ENCODE data around the gene INPPL1. TPM values are rescaled to one million over a fixed set of nuclear protein-coding genes. Genes with fewer than 3 reads are reported as not detected.

Gene INPPL1
- total and polyA plus RNA-seq, 10 of the 15 experiments (the other 5 are each of a cell fraction or from before 2014, with no cell fraction given): 0.47 to 116 (median 43.4) TPM

DNA sequence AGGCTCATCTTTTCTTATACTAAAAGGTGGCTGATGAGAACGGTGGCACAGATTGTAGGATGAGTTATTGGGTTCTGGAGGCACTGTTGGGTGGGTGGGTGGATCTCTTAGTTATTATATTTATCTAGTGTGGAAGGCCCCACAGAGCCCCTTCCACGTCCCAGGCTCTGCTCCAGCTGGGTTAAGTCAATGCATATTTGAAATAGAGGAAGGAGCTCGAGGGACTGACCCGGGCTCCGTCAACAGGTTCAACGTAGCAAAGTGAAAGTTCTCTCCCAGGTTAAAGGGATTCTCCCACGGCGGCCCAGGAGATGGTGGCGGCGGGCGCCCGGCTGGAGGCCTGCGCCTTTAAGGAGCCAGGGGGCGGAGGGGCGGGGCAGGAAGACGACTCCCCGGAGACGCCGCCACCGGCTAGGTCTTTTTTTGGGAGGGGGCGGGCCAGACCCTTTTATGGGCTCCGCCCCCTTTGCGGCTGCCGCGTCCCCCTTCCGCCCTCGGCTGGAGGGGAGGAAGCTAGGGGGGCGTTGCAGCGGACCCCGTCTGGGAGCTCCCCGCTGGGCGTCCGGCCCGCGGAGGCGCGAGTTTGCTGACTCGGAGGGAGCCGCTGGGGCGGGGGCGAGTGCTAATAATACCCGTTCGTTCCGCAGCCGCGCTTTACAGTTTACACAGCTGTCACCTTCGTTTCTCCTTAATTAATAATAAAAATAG lies 1.5 kb upstream of the INPPL1 start (continued):
- TF ChIP-seq CBX3 (IDR thresholded peaks at IDR 0.05; ENCODE audit: borderline replicate concordance, low read depth) (no peak), GABPA (IDR thresholded peaks at IDR 0.05; ENCODE audit: low read depth) (no peak), SMAD5 (IDR thresholded peaks at IDR 0.05; ENCODE audit: low read depth) (no peak), EGR1 (IDR thresholded peaks at IDR 0.05; ENCODE audit: borderline replicate concordance in 1 of 2, low read depth in 2 of 2, low read length in 2 of 2) (peak in 1 of 2 experiments; percentile 77; a peak in 2 of 3 replicates), DPF2 (IDR thresholded peaks at IDR 0.05) (no peak; the same call in 1 of the 2 replicates), TBL1XR1 (IDR thresholded peaks at IDR 0.05; ENCODE audit: low read depth, low read length) (no peak), IRF4 (IDR thresholded peaks at IDR 0.05; ENCODE audit: low read depth, low read length) (no peak), NKRF (conservative IDR thresholded peaks at IDR 0.05) (no peak; the same call in 1 of the 2 replicates), SPI1 (IDR thresholded peaks at IDR 0.05; ENCODE audit: borderline replicate concordance, insufficient read depth, low read depth, low read length) (peak; percentile 10; the same call in 1 of the 2 replicates), ESRRA (IDR thresholded peaks at IDR 0.05; ENCODE audit: low read length) (no peak), HCFC1 (IDR thresholded peaks at IDR 0.05; ENCODE audit: low read length) (0 out of 2 replicates have a peak, but pooled peaks have one; percentile 11), CTCF (IDR thresholded peaks at IDR 0.05 in 2 of 3, conservative IDR thresholded peaks at IDR 0.05 in 1 of 3; ENCODE audit: control insufficient read depth in 2 of 3, extremely low read depth in 1 of 3, insufficient read depth in 1 of 3, low read depth in 3 of 3, low read length in 3 of 3) (no peak), ZZZ3 (IDR thresholded peaks at IDR 0.05; ENCODE audit: control insufficient read depth, insufficient read length, low read depth) (no peak), NR2F1 (conservative IDR thresholded peaks at IDR 0.05) (no peak), STAT3 (IDR thresholded peaks at IDR 0.05; ENCODE audit: low read depth, low read length) (no peak), PML (IDR thresholded peaks at IDR 0.05; ENCODE audit: low read length) (peak; percentile 46; the same call in 1 of the 2 replicates), GATAD2B (conservative IDR thresholded peaks at IDR 0.05; ENCODE audit: low read depth) (peak; percentile 81), RELA (IDR thresholded peaks at IDR 0.05; ENCODE audit: borderline replicate concordance, partially characterized antibody) (no peak), MEF2B (IDR thresholded peaks at IDR 0.05; ENCODE audit: partially characterized antibody, poor library complexity, severe bottlenecking) (peak; percentile 92), POU2F2 (IDR thresholded peaks at IDR 0.05; ENCODE audit: borderline replicate concordance, low read depth, low read length) (peak; percentile 64; the same call in 1 of the 3 replicates), KAT2A (conservative IDR thresholded peaks at IDR 0.05; ENCODE audit: control insufficient read depth, low read depth, low read length) (no peak), SMARCA5 (IDR thresholded peaks at IDR 0.05) (no peak), RAD51 (IDR thresholded peaks at IDR 0.05) (no peak), EED (IDR thresholded peaks at IDR 0.05; ENCODE audit: low read depth) (no peak; the same call in 1 of the 2 replicates), TARDBP (IDR thresholded peaks at IDR 0.05; ENCODE audit: borderline replicate concordance) (no peak), MYB (IDR thresholded peaks at IDR 0.05; ENCODE audit: borderline replicate concordance, low read depth, low read length) (no peak)
